ENCODE results near the gene CRB2. TPM values are rescaled to one million over a fixed set of nuclear protein-coding genes. Genes with fewer than 3 reads are reported as not detected.

CRB2 gene
- total and polyA plus RNA-seq, 2 of the 4 experiments (the other 2 are of a cell fraction): not detected

DNA sequence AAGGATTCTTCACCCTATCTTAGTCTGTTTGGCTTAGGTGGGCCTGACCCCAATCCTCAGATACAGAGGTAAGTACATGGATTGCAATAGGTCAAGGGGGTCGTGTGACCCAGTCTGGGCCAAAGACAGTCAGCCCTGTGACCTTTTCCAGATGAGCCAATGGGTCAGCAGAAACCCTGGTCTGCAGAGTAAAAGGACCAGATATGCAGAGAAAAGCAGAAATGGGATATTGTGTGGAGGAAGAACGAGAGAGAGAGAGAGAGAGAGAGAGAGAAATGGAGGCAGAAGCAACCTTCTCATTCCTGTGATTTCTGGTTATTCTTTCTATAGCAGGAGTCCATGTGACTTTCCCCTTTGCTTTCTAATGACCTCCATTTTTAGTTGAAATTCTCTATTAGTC is 40.4 kb upstream of the CRB2 start:
- ChIA-PET CTCF (no interaction called here), POLR2A (ENCODE audit: unreplicated experiment) (no interaction called here)
- H3K4ac ChIP-seq (ENCODE audit: low read depth, low read length): no peak overlapping the region
- TF ChIP-seq FOS (IDR thresholded peaks at IDR 0.05; ENCODE audit: low read depth, low read length): no peak
- TF ChIP-seq RCOR1 (IDR thresholded peaks at IDR 0.05; ENCODE audit: insufficient replicate concordance, low read length): no peak
- no peak for TF ChIP-seq BHLHE40 (IDR thresholded peaks at IDR 0.05; ENCODE audit: low read depth, low read length)
- no peak for TF ChIP-seq MAFK (IDR thresholded peaks at IDR 0.05; ENCODE audit: low read depth, low read length)
- no peak for TF ChIP-seq RFX5 (IDR thresholded peaks at IDR 0.05; ENCODE audit: low read depth, low read length)
- TF ChIP-seq CHD1 (IDR thresholded peaks at IDR 0.05; ENCODE audit: low read depth, low read length): no peak
- TF ChIP-seq NFE2L2 (IDR thresholded peaks at IDR 0.05; ENCODE audit: low read depth, low read length): no peak
- TF ChIP-seq, protein P1, sequence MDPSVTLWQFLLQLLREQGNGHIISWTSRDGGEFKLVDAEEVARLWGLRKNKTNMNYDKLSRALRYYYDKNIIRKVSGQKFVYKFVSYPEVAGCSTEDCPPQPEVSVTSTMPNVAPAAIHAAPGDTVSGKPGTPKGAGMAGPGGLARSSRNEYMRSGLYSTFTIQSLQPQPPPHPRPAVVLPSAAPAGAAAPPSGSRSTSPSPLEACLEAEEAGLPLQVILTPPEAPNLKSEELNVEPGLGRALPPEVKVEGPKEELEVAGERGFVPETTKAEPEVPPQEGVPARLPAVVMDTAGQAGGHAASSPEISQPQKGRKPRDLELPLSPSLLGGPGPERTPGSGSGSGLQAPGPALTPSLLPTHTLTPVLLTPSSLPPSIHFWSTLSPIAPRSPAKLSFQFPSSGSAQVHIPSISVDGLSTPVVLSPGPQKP (IDR thresholded peaks at IDR 0.05; ENCODE audit: borderline replicate concordance, low read depth, low read length): no peak
- TF ChIP-seq, protein P2, sequence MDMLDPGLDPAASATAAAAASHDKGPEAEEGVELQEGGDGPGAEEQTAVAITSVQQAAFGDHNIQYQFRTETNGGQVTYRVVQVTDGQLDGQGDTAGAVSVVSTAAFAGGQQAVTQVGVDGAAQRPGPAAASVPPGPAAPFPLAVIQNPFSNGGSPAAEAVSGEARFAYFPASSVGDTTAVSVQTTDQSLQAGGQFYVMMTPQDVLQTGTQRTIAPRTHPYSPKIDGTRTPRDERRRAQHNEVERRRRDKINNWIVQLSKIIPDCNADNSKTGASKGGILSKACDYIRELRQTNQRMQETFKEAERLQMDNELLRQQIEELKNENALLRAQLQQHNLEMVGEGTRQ (IDR thresholded peaks at IDR 0.05; ENCODE audit: low read depth, low read length): no peak
- TF ChIP-seq POLR2A (IDR thresholded peaks at IDR 0.05; ENCODE audit: low read depth, low read length): no peak
- TF ChIP-seq CEBPB (IDR thresholded peaks at IDR 0.05; ENCODE audit: low read depth, low read length): no peak
- no peak for TF ChIP-seq MAZ (IDR thresholded peaks at IDR 0.05; ENCODE audit: borderline replicate concordance, low read depth, low read length)
- TF ChIP-seq, protein P3, sequence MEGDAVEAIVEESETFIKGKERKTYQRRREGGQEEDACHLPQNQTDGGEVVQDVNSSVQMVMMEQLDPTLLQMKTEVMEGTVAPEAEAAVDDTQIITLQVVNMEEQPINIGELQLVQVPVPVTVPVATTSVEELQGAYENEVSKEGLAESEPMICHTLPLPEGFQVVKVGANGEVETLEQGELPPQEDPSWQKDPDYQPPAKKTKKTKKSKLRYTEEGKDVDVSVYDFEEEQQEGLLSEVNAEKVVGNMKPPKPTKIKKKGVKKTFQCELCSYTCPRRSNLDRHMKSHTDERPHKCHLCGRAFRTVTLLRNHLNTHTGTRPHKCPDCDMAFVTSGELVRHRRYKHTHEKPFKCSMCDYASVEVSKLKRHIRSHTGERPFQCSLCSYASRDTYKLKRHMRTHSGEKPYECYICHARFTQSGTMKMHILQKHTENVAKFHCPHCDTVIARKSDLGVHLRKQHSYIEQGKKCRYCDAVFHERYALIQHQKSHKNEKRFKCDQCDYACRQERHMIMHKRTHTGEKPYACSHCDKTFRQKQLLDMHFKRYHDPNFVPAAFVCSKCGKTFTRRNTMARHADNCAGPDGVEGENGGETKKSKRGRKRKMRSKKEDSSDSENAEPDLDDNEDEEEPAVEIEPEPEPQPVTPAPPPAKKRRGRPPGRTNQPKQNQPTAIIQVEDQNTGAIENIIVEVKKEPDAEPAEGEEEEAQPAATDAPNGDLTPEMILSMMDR (conservative IDR thresholded peaks at IDR 0.05; ENCODE audit: low read depth, low read length): no peak
- TF ChIP-seq SMC3 (IDR thresholded peaks at IDR 0.05; ENCODE audit: low read depth, low read length): no peak
- TF ChIP-seq MXI1 (IDR thresholded peaks at IDR 0.05; ENCODE audit: borderline replicate concordance, low read depth, low read length): no peak
- no peaks in the 10 kb centered on the region for H3K36me3 ChIP-seq (ENCODE audit: control insufficient read depth, insufficient read depth, low read length)
- ATAC-seq (ENCODE audit: low read depth) (no peak), DNase-seq (no peak)
- no peak overlapping the region for H2AFZ ChIP-seq (replicated peaks; ENCODE audit: low read length, poor library complexity)
- no peak overlapping the region for H3K56ac ChIP-seq (ENCODE audit: extremely low read depth, insufficient read depth, low read length)
- no peaks in the 10 kb centered on the region for H3K9me1 ChIP-seq (ENCODE audit: insufficient read depth, low read length)
- no peaks in the 10 kb centered on the region for H3K9me3 ChIP-seq (ENCODE audit: control insufficient read depth, insufficient read depth, low read length)
- H3K4me2 ChIP-seq (ENCODE audit: low read depth, low read length): no peak overlapping the region
- no peak overlapping the region for H3K9ac ChIP-seq (ENCODE audit: low read depth, low read length)
- no peak overlapping the region for H4K5ac ChIP-seq (ENCODE audit: low read depth, low read length)
- no peak overlapping the region for H3K18ac ChIP-seq (ENCODE audit: low read depth, low read length)
- H2AK9ac ChIP-seq (replicated peaks; ENCODE audit: low read depth, low read length, poor library complexity): no peak overlapping the region
- no peaks in the 10 kb centered on the region for H3K4me1 ChIP-seq (ENCODE audit: control insufficient read depth, insufficient read depth, low read length)
- dilution Hi-C loops (cut with HindIII; ENCODE audit: low sequenced_read_pairs, unreplicated experiment): no loop called here
- H2BK120ac ChIP-seq (ENCODE audit: low read depth, low read length): no peak overlapping the region
- in situ Hi-C loops (cut with MboI; ENCODE audit: low sequenced_read_pairs): no loop called here
- no peak overlapping the region for H2BK20ac ChIP-seq (ENCODE audit: low read depth, low read length)
- H4K91ac ChIP-seq (ENCODE audit: insufficient read depth, low read depth, low read length): no peak overlapping the region
- H4K8ac ChIP-seq (ENCODE audit: low read depth in 2 of 2, low read length in 2 of 2): no peak overlapping the region
- H4K20me1 ChIP-seq (ENCODE audit: insufficient read depth, low read length): no peaks in the 10 kb centered on the region
- no peak overlapping the region for H2BK5ac ChIP-seq (ENCODE audit: low read depth, low read length, poor library complexity, severe bottlenecking)
- H2AK5ac ChIP-seq (ENCODE audit: low read depth, low read length): no peak overlapping the region
- H3K79me1 ChIP-seq (ENCODE audit: low read depth in 1 of 2, low read length in 2 of 2): no peaks in the 10 kb centered on the region
- no peak overlapping the region for H2BK15ac ChIP-seq (ENCODE audit: low read depth, low read length)
- H3K14ac ChIP-seq (replicated peaks; ENCODE audit: low read depth, low read length): no peak overlapping the region
- peaks cover 32% of the 10 kb centered on the region for H3K27me3 ChIP-seq (ENCODE audit: control insufficient read depth, insufficient read depth, low read length)
- no peak overlapping the region for H3K27ac ChIP-seq (ENCODE audit: insufficient read depth, low read length)
- intact Hi-C loops (cut with micrococcal nuclease): no loop called here
- H3K4me3 ChIP-seq (ENCODE audit: insufficient read depth, low read depth, low read length): no peak overlapping the region
- H3K23ac ChIP-seq (ENCODE audit: low read depth, low read length): no peak overlapping the region
- no TSS peak for BruUV-seq (replicated peaks)
- no CpG with 5 or more reads among the region's 2 CpGs for WGBS, 2 experiments (ENCODE audit: extremely low coverage in 2 of 2, insufficient read length in 1 of 2)

Data from IMR-90 (cell line).